Astrocyte of the cerebellum (primary cell): Measurements from ENCODE around the gene CC2D2A.

ENCODE experiments used
- DNase-seq: peaks from one replicate; pipeline ENCODE4 v3.0.0-alpha.2; 2011; ENCODE audit warnings: low read depth
- H3K4me3 ChIP-seq: 2 replicates; pipeline ENCODE4 v1.5.1; 2011; ENCODE audit warnings: mild to moderate bottlenecking, low read depth, low read length, moderate library complexity
- CTCF ChIP-seq: IDR thresholded peaks from 2 replicates; pipeline ENCODE4 v1.5.1; 2012; ENCODE audit warnings: low read length, low read depth, moderate library complexity, mild to moderate bottlenecking; ENCODE audit errors: missing control alignments
- in situ Hi-C: cut with HindIII; loops from 2 replicates; pipeline ENCODE4 v1.10.0; 2017; ENCODE audit warnings: low sequenced_read_pairs

CC2D2A gene

GRCh38 chr4:15444276-15444675 is 25.4 kb upstream of the CC2D2A start:
- in situ Hi-C loops, result no loop called here
- no peak for DNase-seq
- TF ChIP-seq CTCF, result no peak
- no peak overlapping the region for H3K4me3 ChIP-seq

GRCh38 chr4:15444879-15445547 is 24.7 kb upstream of the CC2D2A start:
- no peak overlapping the region for H3K4me3 ChIP-seq
- no peak for DNase-seq
- no peak for TF ChIP-seq CTCF
- in situ Hi-C loops, result no loop called here

GRCh38 chr4:15451181-15451865 is 18.4 kb upstream of the CC2D2A start:
- DNase-seq, result peak; percentile 1
- no peak overlapping the region for H3K4me3 ChIP-seq
- TF ChIP-seq CTCF, result no peak
- in situ Hi-C loops, result loop anchor here (25.0 kb wide), 1 partner anchor 214 kb away; no protein-coding TSS in a partner anchor

GRCh38 chr4:15451866-15452765 is 17.6 kb upstream of the CC2D2A start:
- no peak for TF ChIP-seq CTCF
- DNase-seq, result peak; percentile 90
- no peak overlapping the region for H3K4me3 ChIP-seq
- in situ Hi-C loops, result loop anchor here (25.0 kb wide), 1 partner anchor 215 kb away; no protein-coding TSS in a partner anchor

- TF ChIP-seq CTCF, result no peak
- H3K4me3 ChIP-seq, result no peak overlapping the region
- in situ Hi-C loops, result loop anchor here (25.0 kb wide), 1 partner anchor 218 kb away; no protein-coding TSS in a partner anchor
- DNase-seq, result no peak
Measured at GRCh38 chr4:15455290-15455689, 14.4 kb upstream of the CC2D2A start.

GRCh38 chr4:15457406-15458201 is 12.1 kb upstream of the CC2D2A start:
- TF ChIP-seq CTCF, result peak; percentile 58
- no peak overlapping the region for H3K4me3 ChIP-seq
- DNase-seq, result peak; percentile 59
- in situ Hi-C loops, result loop anchor here (25.0 kb wide), 1 partner anchor 220 kb away; no protein-coding TSS in a partner anchor
